Measurements from ENCODE around the gene MRPS7.

- TF ChIP-seq, protein P1, sequence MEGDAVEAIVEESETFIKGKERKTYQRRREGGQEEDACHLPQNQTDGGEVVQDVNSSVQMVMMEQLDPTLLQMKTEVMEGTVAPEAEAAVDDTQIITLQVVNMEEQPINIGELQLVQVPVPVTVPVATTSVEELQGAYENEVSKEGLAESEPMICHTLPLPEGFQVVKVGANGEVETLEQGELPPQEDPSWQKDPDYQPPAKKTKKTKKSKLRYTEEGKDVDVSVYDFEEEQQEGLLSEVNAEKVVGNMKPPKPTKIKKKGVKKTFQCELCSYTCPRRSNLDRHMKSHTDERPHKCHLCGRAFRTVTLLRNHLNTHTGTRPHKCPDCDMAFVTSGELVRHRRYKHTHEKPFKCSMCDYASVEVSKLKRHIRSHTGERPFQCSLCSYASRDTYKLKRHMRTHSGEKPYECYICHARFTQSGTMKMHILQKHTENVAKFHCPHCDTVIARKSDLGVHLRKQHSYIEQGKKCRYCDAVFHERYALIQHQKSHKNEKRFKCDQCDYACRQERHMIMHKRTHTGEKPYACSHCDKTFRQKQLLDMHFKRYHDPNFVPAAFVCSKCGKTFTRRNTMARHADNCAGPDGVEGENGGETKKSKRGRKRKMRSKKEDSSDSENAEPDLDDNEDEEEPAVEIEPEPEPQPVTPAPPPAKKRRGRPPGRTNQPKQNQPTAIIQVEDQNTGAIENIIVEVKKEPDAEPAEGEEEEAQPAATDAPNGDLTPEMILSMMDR (conservative IDR thresholded peaks at IDR 0.05) = no peak
- no peak for TF ChIP-seq EZH2 (IDR thresholded peaks at IDR 0.05; ENCODE audit: low read depth)
Measured at GRCh38 chr17:75272848-75273184, 11.1 kb downstream of the MRPS7 start.
